NCI-H2227 (cell line): ENCODE data around the gene VILL.
A peak's percentile ranks its signal among the peaks of the same experiment; 100 is the strongest.

Source experiments
- DNase-seq: peaks from one replicate; lab custom pipeline; 2025; ENCODE audit not compliant: unreplicated experiment; lab: John Stamatoyannopoulos, UW

The VILL gene

GRCh38 chr3:37999836-38000235, 9.2 kb downstream of the VILL start:
- DNase-seq = no peak

GRCh38 chr3:38000242-38000916, 9.8 kb downstream of the VILL start:
- DNase-seq = no peak

- DNase-seq = no peak
Measured at GRCh38 chr3:38000965-38001455, 10.4 kb downstream of the VILL start.

GRCh38 chr3:38001456-38002081, 11.0 kb downstream of the VILL start:
- no peak for DNase-seq

GRCh38 chr3:38002291-38002876, 11.8 kb downstream of the VILL start:
- no peak for DNase-seq

- no peak for DNase-seq
Measured at GRCh38 chr3:38002940-38003339, 12.4 kb downstream of the VILL start.

- peak; percentile 28 for DNase-seq
Measured at GRCh38 chr3:38003371-38003816, 12.8 kb downstream of the VILL start.

- DNase-seq = no peak
Measured at GRCh38 chr3:38003817-38004414, 13.3 kb downstream of the VILL start.

GRCh38 chr3:38004415-38005075, 14.0 kb downstream of the VILL start:
- peak; percentile 58 for DNase-seq

GRCh38 chr3:38005076-38006020, 14.8 kb downstream of the VILL start:
- no peak for DNase-seq

- no peak for DNase-seq
Measured at GRCh38 chr3:38006031-38006430, 15.4 kb downstream of the VILL start.

GRCh38 chr3:38006445-38006995, 15.9 kb downstream of the VILL start:
- DNase-seq = no peak

- DNase-seq = no peak
Measured at GRCh38 chr3:38007754-38008090, 17.1 kb downstream of the VILL start.

- DNase-seq = no peak
Measured at GRCh38 chr3:38008191-38008701, 17.7 kb downstream of the VILL start.

- no peak for DNase-seq
Measured at GRCh38 chr3:38008971-38009580, 18.5 kb downstream of the VILL start.

GRCh38 chr3:38009807-38010591, 19.4 kb downstream of the VILL start:
- no peak for DNase-seq

GRCh38 chr3:38011111-38011510, 20.5 kb downstream of the VILL start:
- DNase-seq = no peak

GRCh38 chr3:38015485-38015884, 24.9 kb downstream of the VILL start:
- no peak for DNase-seq

- DNase-seq = no peak
Measured at GRCh38 chr3:38015984-38016383, 25.4 kb downstream of the VILL start.
